Fibroblast of lung (primary cell): ENCODE results near the gene TBR1.

Source experiments
- EZH2 ChIP-seq: IDR thresholded peaks from 2 replicates; pipeline ENCODE4 v1.5.1; 2012; ENCODE audit warnings: low read length, control low read depth, mild to moderate bottlenecking; ENCODE audit errors: missing control alignments
- TF ChIP-seq, protein P1 (sequence below), 2 donors: IDR thresholded peaks in 1 of 2; conservative IDR thresholded peaks in 1 of 2; 1 replicate in 1 of 2; 2 replicates in 1 of 2; pipeline ENCODE4 v1.5.1; 2011 to 2012; ENCODE audit warnings: low read length in 2 of 2, control low read depth in 1 of 2, inconsistent platforms in 1 of 2, low read depth in 1 of 2, mild to moderate bottlenecking in 1 of 2

DNA sequence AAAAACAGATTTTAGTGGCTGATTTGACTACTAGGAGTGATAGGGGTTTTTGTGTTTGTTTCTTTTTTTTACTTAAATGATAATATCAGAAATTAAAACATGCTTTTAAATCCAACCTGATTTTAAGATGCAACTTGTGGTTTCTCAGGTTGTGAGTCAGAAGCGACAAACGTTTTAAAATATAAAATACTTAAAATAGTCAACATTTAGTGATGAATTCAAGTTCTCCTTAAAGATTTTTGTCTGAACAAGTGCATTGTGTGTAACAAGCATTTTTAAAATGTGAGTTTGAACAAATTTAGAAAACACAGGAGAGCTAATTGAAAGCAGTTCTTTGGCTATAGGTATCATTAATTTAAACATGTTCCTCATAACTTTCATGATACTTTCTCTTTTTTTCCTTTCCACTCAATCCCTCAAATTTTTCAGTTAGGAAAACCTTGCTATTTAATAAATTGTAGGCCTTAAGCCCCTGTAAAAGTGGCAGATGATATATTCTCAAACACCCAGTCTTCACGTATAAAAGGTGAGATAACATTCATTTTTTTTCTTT, 3.6 kb downstream of the TBR1 start:
- TF ChIP-seq, protein P1, sequence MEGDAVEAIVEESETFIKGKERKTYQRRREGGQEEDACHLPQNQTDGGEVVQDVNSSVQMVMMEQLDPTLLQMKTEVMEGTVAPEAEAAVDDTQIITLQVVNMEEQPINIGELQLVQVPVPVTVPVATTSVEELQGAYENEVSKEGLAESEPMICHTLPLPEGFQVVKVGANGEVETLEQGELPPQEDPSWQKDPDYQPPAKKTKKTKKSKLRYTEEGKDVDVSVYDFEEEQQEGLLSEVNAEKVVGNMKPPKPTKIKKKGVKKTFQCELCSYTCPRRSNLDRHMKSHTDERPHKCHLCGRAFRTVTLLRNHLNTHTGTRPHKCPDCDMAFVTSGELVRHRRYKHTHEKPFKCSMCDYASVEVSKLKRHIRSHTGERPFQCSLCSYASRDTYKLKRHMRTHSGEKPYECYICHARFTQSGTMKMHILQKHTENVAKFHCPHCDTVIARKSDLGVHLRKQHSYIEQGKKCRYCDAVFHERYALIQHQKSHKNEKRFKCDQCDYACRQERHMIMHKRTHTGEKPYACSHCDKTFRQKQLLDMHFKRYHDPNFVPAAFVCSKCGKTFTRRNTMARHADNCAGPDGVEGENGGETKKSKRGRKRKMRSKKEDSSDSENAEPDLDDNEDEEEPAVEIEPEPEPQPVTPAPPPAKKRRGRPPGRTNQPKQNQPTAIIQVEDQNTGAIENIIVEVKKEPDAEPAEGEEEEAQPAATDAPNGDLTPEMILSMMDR (conservative IDR thresholded peaks at IDR 0.05 in 1 of 2, IDR thresholded peaks at IDR 0.05 in 1 of 2; ENCODE audit: low read depth in 1 of 2, low read length in 2 of 2) = no peak
- TF ChIP-seq EZH2 = no peak
